NCI-H2227 treated with DMSO at 0.1 percent for 48 hours (cell line): ENCODE data around the gene CXCL1.

Experiments used
- DNase-seq: peaks from one replicate; lab custom pipeline; 2025; lab: John Stamatoyannopoulos, UW

CXCL1 gene

GRCh38 chr4:73852771-73853170 is 16.4 kb upstream of the CXCL1 start:
- DNase-seq, result no peak

- DNase-seq, result no peak
Observed at GRCh38 chr4:73853246-73853704, 15.9 kb upstream of the CXCL1 start, which contains the start of gene PF4V1. Gene PF4V1 (plus strand): TSS chr4:73853296. CDS start chr4:73853363, 67 bp downstream.

GRCh38 chr4:73853718-73854473 is 15.3 kb upstream of the CXCL1 start:
- DNase-seq, result no peak

GRCh38 chr4:73855406-73855805 is 13.8 kb upstream of the CXCL1 start:
- no peak for DNase-seq

GRCh38 chr4:73856518-73856917 is 12.7 kb upstream of the CXCL1 start:
- no peak for DNase-seq

GRCh38 chr4:73859614-73860088 is 9.5 kb upstream of the CXCL1 start:
- no peak for DNase-seq

GRCh38 chr4:73860181-73860580 is 9.0 kb upstream of the CXCL1 start:
- no peak for DNase-seq

GRCh38 chr4:73860917-73861316 is 8.3 kb upstream of the CXCL1 start:
- no peak for DNase-seq

- DNase-seq, result no peak
Observed at GRCh38 chr4:73862322-73862721, 6.9 kb upstream of the CXCL1 start.

- no peak for DNase-seq
Observed at GRCh38 chr4:73864365-73864764, 4.8 kb upstream of the CXCL1 start.

- DNase-seq, result no peak
Observed at GRCh38 chr4:73864961-73865360, 4.2 kb upstream of the CXCL1 start.

GRCh38 chr4:73865431-73866096 is 3.6 kb upstream of the CXCL1 start:
- DNase-seq, result no peak

GRCh38 chr4:73866246-73866645 is 2.9 kb upstream of the CXCL1 start:
- no peak for DNase-seq

GRCh38 chr4:73867783-73868182 is 1.4 kb upstream of the CXCL1 start:
- no peak for DNase-seq

- DNase-seq, result no peak
Observed at GRCh38 chr4:73868206-73869129, 725 bp upstream of the CXCL1 start.

GRCh38 chr4:73870260-73870659 is 1.1 kb downstream of the CXCL1 start:
- DNase-seq, result no peak

GRCh38 chr4:73870768-73871167 is 1.6 kb downstream of the CXCL1 start:
- no peak for DNase-seq

- no peak for DNase-seq
Observed at GRCh38 chr4:73871511-73872310, 2.5 kb downstream of the CXCL1 start.

GRCh38 chr4:73872316-73873108 is 3.3 kb downstream of the CXCL1 start:
- DNase-seq, result no peak

GRCh38 chr4:73874386-73874785 is 5.2 kb downstream of the CXCL1 start:
- no peak for DNase-seq

GRCh38 chr4:73875401-73875800 is 6.2 kb downstream of the CXCL1 start:
- DNase-seq, result no peak
